A549 (cell line): Measurements from ENCODE around the gene HTRA3.

Source experiments
- EP300 ChIP-seq, 2 experiments: fragments of >200 bp; sonication (Bioruptor Twin); formaldehyde crosslinking; IDR thresholded peaks; 2 replicates in 1 of 2; 3 replicates in 1 of 2; pipeline ENCODE4 v1.6.1; 2016 to 2017
- MYC ChIP-seq: IDR thresholded peaks from 2 replicates; pipeline ENCODE4 v1.6.1; 2012; ENCODE audit warnings: mild to moderate bottlenecking, inconsistent platforms, low read length, improper control_type of control experiment, borderline replicate concordance
- POLR2A ChIP-seq: IDR thresholded peaks from 2 replicates; pipeline ENCODE4 v1.6.1; 2012; ENCODE audit warnings: mild to moderate bottlenecking, low read length
- RCOR1 ChIP-seq: fragments of 150-350 bp; IDR thresholded peaks from 2 replicates; pipeline ENCODE4 v1.6.1; 2014; ENCODE audit warnings: antibody characterized with exemption, low read length, low read depth
- SMC3 ChIP-seq: fragments of >200 bp; sonication (Bioruptor Twin); formaldehyde crosslinking; IDR thresholded peaks from 3 replicates; pipeline ENCODE4 v1.6.1; 2018; ENCODE audit warnings: inconsistent platforms
- TF ChIP-seq, protein P1 (sequence below): fragments of >200 bp; sonication (Bioruptor Twin); formaldehyde crosslinking; IDR thresholded peaks from 3 replicates; pipeline ENCODE4 v1.5.1; 2016

- TF ChIP-seq EP300 (IDR thresholded peaks at IDR 0.05) (no peak), MYC (no peak), POLR2A (no peak), RCOR1 (no peak), SMC3 (no peak)
- TF ChIP-seq, protein P1, sequence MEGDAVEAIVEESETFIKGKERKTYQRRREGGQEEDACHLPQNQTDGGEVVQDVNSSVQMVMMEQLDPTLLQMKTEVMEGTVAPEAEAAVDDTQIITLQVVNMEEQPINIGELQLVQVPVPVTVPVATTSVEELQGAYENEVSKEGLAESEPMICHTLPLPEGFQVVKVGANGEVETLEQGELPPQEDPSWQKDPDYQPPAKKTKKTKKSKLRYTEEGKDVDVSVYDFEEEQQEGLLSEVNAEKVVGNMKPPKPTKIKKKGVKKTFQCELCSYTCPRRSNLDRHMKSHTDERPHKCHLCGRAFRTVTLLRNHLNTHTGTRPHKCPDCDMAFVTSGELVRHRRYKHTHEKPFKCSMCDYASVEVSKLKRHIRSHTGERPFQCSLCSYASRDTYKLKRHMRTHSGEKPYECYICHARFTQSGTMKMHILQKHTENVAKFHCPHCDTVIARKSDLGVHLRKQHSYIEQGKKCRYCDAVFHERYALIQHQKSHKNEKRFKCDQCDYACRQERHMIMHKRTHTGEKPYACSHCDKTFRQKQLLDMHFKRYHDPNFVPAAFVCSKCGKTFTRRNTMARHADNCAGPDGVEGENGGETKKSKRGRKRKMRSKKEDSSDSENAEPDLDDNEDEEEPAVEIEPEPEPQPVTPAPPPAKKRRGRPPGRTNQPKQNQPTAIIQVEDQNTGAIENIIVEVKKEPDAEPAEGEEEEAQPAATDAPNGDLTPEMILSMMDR, result no peak
Measured at GRCh38 chr4:8220661-8221450, 48.7 kb upstream of the HTRA3 start.
